Measurements from ENCODE around the gene C11orf24. TPM values are rescaled to one million over a fixed set of nuclear protein-coding genes. Genes with fewer than 3 reads are reported as not detected.

C11orf24 gene
- total RNA-seq, 1 donor from 2014 or later: 27.5 TPM

GRCh38 chr11:68312780-68313573 is 41.2 kb upstream of the C11orf24 start:
- H3K27me3 ChIP-seq (ENCODE audit: control insufficient read depth, insufficient read depth, low read length): no peaks in the 10 kb centered on the region
- H3K36me3 ChIP-seq (ENCODE audit: control insufficient read depth, insufficient read depth, low read length): no peaks in the 10 kb centered on the region
- no peak for DNase-seq (ENCODE audit: low read depth)
- H3K4me3 ChIP-seq (ENCODE audit: low read depth, low read length): peak overlapping the region; percentile 51
- no peak for TF ChIP-seq CTCF (IDR thresholded peaks at IDR 0.05; ENCODE audit: insufficient read depth, low read length, poor library complexity, severe bottlenecking)

- Histone ChIP-seq H3K27me3 (ENCODE audit: control insufficient read depth, insufficient read depth, low read length) (no peaks in the 10 kb centered on the region), H3K36me3 (ENCODE audit: control insufficient read depth, insufficient read depth, low read length) (no peaks in the 10 kb centered on the region), H3K4me3 (ENCODE audit: low read depth, low read length) (peak within 1 kb of the TSS; percentile 51)
- DNase-seq (ENCODE audit: low read depth): no peak
- TF ChIP-seq CTCF (IDR thresholded peaks at IDR 0.05; ENCODE audit: insufficient read depth, low read length, poor library complexity, severe bottlenecking): no peak
Observed at GRCh38 chr11:68312117-68312779, 40.5 kb upstream of the C11orf24 start, which contains the start of gene LRP5. TSS of gene LRP5 (plus strand) at chr11:68312591. CDS start at chr11:68312715, 124 bp downstream.

- no peak for TF ChIP-seq CTCF (IDR thresholded peaks at IDR 0.05; ENCODE audit: insufficient read depth, low read length, poor library complexity, severe bottlenecking)
- H3K27me3 ChIP-seq (ENCODE audit: control insufficient read depth, insufficient read depth, low read length): no peaks in the 10 kb centered on the region
- no peak for DNase-seq (ENCODE audit: low read depth)
- H3K4me3 ChIP-seq (ENCODE audit: low read depth, low read length): no peak overlapping the region
- no peaks in the 10 kb centered on the region for H3K36me3 ChIP-seq (ENCODE audit: control insufficient read depth, insufficient read depth, low read length)
Observed at GRCh38 chr11:68311160-68312116, 39.7 kb upstream of the C11orf24 start.

- Histone ChIP-seq H3K36me3 (ENCODE audit: control insufficient read depth, insufficient read depth, low read length) (no peaks in the 10 kb centered on the region), H3K27me3 (ENCODE audit: control insufficient read depth, insufficient read depth, low read length) (no peaks in the 10 kb centered on the region), H3K4me3 (ENCODE audit: low read depth, low read length) (no peak overlapping the region)
- DNase-seq (ENCODE audit: low read depth): no peak
- no peak for TF ChIP-seq CTCF (IDR thresholded peaks at IDR 0.05; ENCODE audit: insufficient read depth, low read length, poor library complexity, severe bottlenecking)
Observed at GRCh38 chr11:68309621-68310185, 37.9 kb upstream of the C11orf24 start.

- no peak for DNase-seq (ENCODE audit: low read depth)
- H3K4me3 ChIP-seq (ENCODE audit: low read depth, low read length): no peak overlapping the region
- H3K27me3 ChIP-seq (ENCODE audit: control insufficient read depth, insufficient read depth, low read length): no peaks in the 10 kb centered on the region
- no peaks in the 10 kb centered on the region for H3K36me3 ChIP-seq (ENCODE audit: control insufficient read depth, insufficient read depth, low read length)
- TF ChIP-seq CTCF (IDR thresholded peaks at IDR 0.05; ENCODE audit: insufficient read depth, low read length, poor library complexity, severe bottlenecking): no peak
Observed at GRCh38 chr11:68308068-68308467, 36.3 kb upstream of the C11orf24 start.
